ENCODE measurements around the gene UBA5.

Gene UBA5

GRCh38 chr3:132682201-132682600 is 22.1 kb downstream of the UBA5 start:
- H3K14ac ChIP-seq (ENCODE audit: low read length), result no peak overlapping the region
- no peak overlapping the region for H3K4me3 ChIP-seq (ENCODE audit: low read depth, low read length)
- H3K4me2 ChIP-seq (ENCODE audit: low read length), result no peak overlapping the region
- H3K23ac ChIP-seq (ENCODE audit: low read length), result no peak overlapping the region
- H3K36me3 ChIP-seq (ENCODE audit: control insufficient read depth in 1 of 2, insufficient read depth in 2 of 2, low read length in 2 of 2), result peaks cover 9 to 16% of the 10 kb centered on the region in 2 experiments
- H2AFZ ChIP-seq (ENCODE audit: insufficient read depth, low read length, poor library complexity), result no peak overlapping the region
- H3K79me1 ChIP-seq (ENCODE audit: low read length), result no peaks in the 10 kb centered on the region
- H3K9ac ChIP-seq (ENCODE audit: low read length), result no peak overlapping the region
- no peaks in the 10 kb centered on the region for H3K79me2 ChIP-seq (ENCODE audit: control insufficient read depth, insufficient read depth, low read length, poor library complexity)
- no peak overlapping the region for H4K91ac ChIP-seq (ENCODE audit: low read depth, low read length)
- H3K4ac ChIP-seq (ENCODE audit: low read depth, low read length), result no peak overlapping the region
- H2BK12ac ChIP-seq (ENCODE audit: low read length), result no peak overlapping the region
- H4K12ac ChIP-seq (ENCODE audit: low read depth, low read length), result no peak overlapping the region
- no peak overlapping the region for H3K18ac ChIP-seq (ENCODE audit: low read length)
- H4K8ac ChIP-seq (ENCODE audit: low read depth, low read length), result no peak overlapping the region
- no peak overlapping the region for H2AK5ac ChIP-seq (ENCODE audit: low read length)
- DNase-seq, result no peak
- H2BK120ac ChIP-seq (ENCODE audit: insufficient read depth, low read length, poor library complexity), result no peak overlapping the region
- no peak overlapping the region for H3K27ac ChIP-seq (ENCODE audit: low read depth, low read length)
- H3K9me3 ChIP-seq (ENCODE audit: insufficient read depth, low read depth, low read length), result no peaks in the 10 kb centered on the region
- no peak overlapping the region for H2BK5ac ChIP-seq (ENCODE audit: low read depth, low read length, poor library complexity)
- no peaks in the 10 kb centered on the region for H3K4me1 ChIP-seq (ENCODE audit: control insufficient read depth in 1 of 2, insufficient read depth in 2 of 2, low read length in 2 of 2)
- H3K27me3 ChIP-seq (ENCODE audit: insufficient read depth, low read length), result no peaks in the 10 kb centered on the region

GRCh38 chr3:132690040-132690439 is 29.9 kb downstream of the UBA5 start:
- peaks cover 10 to 25% of the 10 kb centered on the region in 2 experiments for H3K36me3 ChIP-seq (ENCODE audit: control insufficient read depth in 1 of 2, insufficient read depth in 2 of 2, low read length in 2 of 2)
- H2BK5ac ChIP-seq (ENCODE audit: low read depth, low read length, poor library complexity), result no peak overlapping the region
- no peak overlapping the region for H3K23ac ChIP-seq (ENCODE audit: low read length)
- no peak overlapping the region for H3K4me2 ChIP-seq (ENCODE audit: low read length)
- no peak for DNase-seq
- H4K8ac ChIP-seq (ENCODE audit: low read depth, low read length), result no peak overlapping the region
- no peaks in the 10 kb centered on the region for H3K79me1 ChIP-seq (ENCODE audit: low read length)
- H2BK12ac ChIP-seq (ENCODE audit: low read length), result no peak overlapping the region
- H2BK120ac ChIP-seq (ENCODE audit: insufficient read depth, low read length, poor library complexity), result no peak overlapping the region
- H2AFZ ChIP-seq (ENCODE audit: insufficient read depth, low read length, poor library complexity), result no peak overlapping the region
- WGBS (ENCODE audit: extremely low coverage, insufficient coverage, insufficient read length), result no CpG with 5 or more reads among the region's 4 CpGs
- H3K18ac ChIP-seq (ENCODE audit: low read length), result no peak overlapping the region
- H3K4me3 ChIP-seq (ENCODE audit: low read depth, low read length), result no peak overlapping the region
- no peak overlapping the region for H3K4ac ChIP-seq (ENCODE audit: low read depth, low read length)
- no peak overlapping the region for H2AK5ac ChIP-seq (ENCODE audit: low read length)
- H3K9me3 ChIP-seq (ENCODE audit: insufficient read depth, low read depth, low read length), result no peaks in the 10 kb centered on the region
- no peaks in the 10 kb centered on the region for H3K27me3 ChIP-seq (ENCODE audit: insufficient read depth, low read length)
- H4K91ac ChIP-seq (ENCODE audit: low read depth, low read length), result no peak overlapping the region
- no peak overlapping the region for H3K9ac ChIP-seq (ENCODE audit: low read length)
- H3K79me2 ChIP-seq (ENCODE audit: control insufficient read depth, insufficient read depth, low read length, poor library complexity), result no peaks in the 10 kb centered on the region
- H3K14ac ChIP-seq (ENCODE audit: low read length), result no peak overlapping the region
- no peak overlapping the region for H4K12ac ChIP-seq (ENCODE audit: low read depth, low read length)
- no peaks in the 10 kb centered on the region for H3K4me1 ChIP-seq (ENCODE audit: control insufficient read depth in 1 of 2, insufficient read depth in 2 of 2, low read length in 2 of 2)
- no peak overlapping the region for H3K27ac ChIP-seq (ENCODE audit: low read depth, low read length)

- no peak for DNase-seq
- no peak overlapping the region for H3K4ac ChIP-seq (ENCODE audit: low read depth, low read length)
- H2AK5ac ChIP-seq (ENCODE audit: low read length), result no peak overlapping the region
- no peak overlapping the region for H2BK5ac ChIP-seq (ENCODE audit: low read depth, low read length, poor library complexity)
- H3K27me3 ChIP-seq (ENCODE audit: insufficient read depth, low read length), result no peaks in the 10 kb centered on the region
- no peak overlapping the region for H2BK12ac ChIP-seq (ENCODE audit: low read length)
- H4K12ac ChIP-seq (ENCODE audit: low read depth, low read length), result no peak overlapping the region
- H3K23ac ChIP-seq (ENCODE audit: low read length), result no peak overlapping the region
- H3K27ac ChIP-seq (ENCODE audit: low read depth, low read length), result no peak overlapping the region
- H2AFZ ChIP-seq (ENCODE audit: insufficient read depth, low read length, poor library complexity), result no peak overlapping the region
- no peak overlapping the region for H3K4me2 ChIP-seq (ENCODE audit: low read length)
- H3K4me1 ChIP-seq (ENCODE audit: control insufficient read depth in 1 of 2, insufficient read depth in 2 of 2, low read length in 2 of 2), result no peaks in the 10 kb centered on the region
- no CpG with 5 or more reads among the region's 4 CpGs for WGBS (ENCODE audit: extremely low coverage, insufficient coverage, insufficient read length)
- no peak overlapping the region for H3K9ac ChIP-seq (ENCODE audit: low read length)
- no peak overlapping the region for H3K4me3 ChIP-seq (ENCODE audit: low read depth, low read length)
- H3K18ac ChIP-seq (ENCODE audit: low read length), result no peak overlapping the region
- peaks cover 13 to 24% of the 10 kb centered on the region in 2 experiments for H3K36me3 ChIP-seq (ENCODE audit: control insufficient read depth in 1 of 2, insufficient read depth in 2 of 2, low read length in 2 of 2)
- H2BK120ac ChIP-seq (ENCODE audit: insufficient read depth, low read length, poor library complexity), result no peak overlapping the region
- no peaks in the 10 kb centered on the region for H3K9me3 ChIP-seq (ENCODE audit: insufficient read depth, low read depth, low read length)
- H4K91ac ChIP-seq (ENCODE audit: low read depth, low read length), result no peak overlapping the region
- H3K14ac ChIP-seq (ENCODE audit: low read length), result no peak overlapping the region
- H3K79me1 ChIP-seq (ENCODE audit: low read length), result no peaks in the 10 kb centered on the region
- no peaks in the 10 kb centered on the region for H3K79me2 ChIP-seq (ENCODE audit: control insufficient read depth, insufficient read depth, low read length, poor library complexity)
- no peak overlapping the region for H4K8ac ChIP-seq (ENCODE audit: low read depth, low read length)
Observed at GRCh38 chr3:132694991-132695390, 34.9 kb downstream of the UBA5 start.

GRCh38 chr3:132695422-132695821 is 35.3 kb downstream of the UBA5 start:
- H3K4ac ChIP-seq (ENCODE audit: low read depth, low read length), result no peak overlapping the region
- no peak overlapping the region for H3K23ac ChIP-seq (ENCODE audit: low read length)
- H2BK12ac ChIP-seq (ENCODE audit: low read length), result no peak overlapping the region
- no peak overlapping the region for H4K91ac ChIP-seq (ENCODE audit: low read depth, low read length)
- no peaks in the 10 kb centered on the region for H3K4me1 ChIP-seq (ENCODE audit: control insufficient read depth in 1 of 2, insufficient read depth in 2 of 2, low read length in 2 of 2)
- H4K8ac ChIP-seq (ENCODE audit: low read depth, low read length), result no peak overlapping the region
- H2AK5ac ChIP-seq (ENCODE audit: low read length), result no peak overlapping the region
- H3K4me2 ChIP-seq (ENCODE audit: low read length), result no peak overlapping the region
- no peak overlapping the region for H3K14ac ChIP-seq (ENCODE audit: low read length)
- no peak overlapping the region for H3K18ac ChIP-seq (ENCODE audit: low read length)
- H4K12ac ChIP-seq (ENCODE audit: low read depth, low read length), result no peak overlapping the region
- H3K9me3 ChIP-seq (ENCODE audit: insufficient read depth, low read depth, low read length), result no peaks in the 10 kb centered on the region
- no peaks in the 10 kb centered on the region for H3K27me3 ChIP-seq (ENCODE audit: insufficient read depth, low read length)
- no peak overlapping the region for H2BK120ac ChIP-seq (ENCODE audit: insufficient read depth, low read length, poor library complexity)
- H3K79me2 ChIP-seq (ENCODE audit: control insufficient read depth, insufficient read depth, low read length, poor library complexity), result no peaks in the 10 kb centered on the region
- DNase-seq, result no peak
- H3K79me1 ChIP-seq (ENCODE audit: low read length), result no peaks in the 10 kb centered on the region
- no peak overlapping the region for H3K4me3 ChIP-seq (ENCODE audit: low read depth, low read length)
- H3K36me3 ChIP-seq (ENCODE audit: control insufficient read depth in 1 of 2, insufficient read depth in 2 of 2, low read length in 2 of 2), result peaks cover 13 to 24% of the 10 kb centered on the region in 2 experiments
- no CpG with 5 or more reads among the region's 1 CpG for WGBS (ENCODE audit: extremely low coverage, insufficient coverage, insufficient read length)
- H2AFZ ChIP-seq (ENCODE audit: insufficient read depth, low read length, poor library complexity), result no peak overlapping the region
- H3K27ac ChIP-seq (ENCODE audit: low read depth, low read length), result no peak overlapping the region
- H3K9ac ChIP-seq (ENCODE audit: low read length), result no peak overlapping the region
- H2BK5ac ChIP-seq (ENCODE audit: low read depth, low read length, poor library complexity), result no peak overlapping the region
